ENCODE measurements around the gene SUSD5. TPM values are rescaled to one million over a fixed set of nuclear protein-coding genes. Genes with fewer than 3 reads are reported as not detected.

The SUSD5 gene
- total RNA-seq, 1 donor from 2014 or later, result 3.1 TPM

GRCh38 chr3:33173672-33174071, 44.9 kb downstream of the SUSD5 start:
- Histone ChIP-seq H3K9me3 (ENCODE audit: low read depth) (no peaks in the 10 kb centered on the region), H3K79me2 (ENCODE audit: low read depth) (no peaks in the 10 kb centered on the region), H4K20me1 (ENCODE audit: low read depth) (no peaks in the 10 kb centered on the region), H3K4me1 (no peaks in the 10 kb centered on the region), H3K36me3 (no peaks in the 10 kb centered on the region), H3K9ac (no peak overlapping the region), H2AFZ (replicated peaks) (no peak overlapping the region), H3F3A (ENCODE audit: low read depth) (no peaks in the 10 kb centered on the region), H3K4me2 (no peak overlapping the region), H3K4me3 (no peak overlapping the region), H3K27me3 (no peaks in the 10 kb centered on the region), H3K27ac (no peak overlapping the region)
- Mint-ChIP-seq H3K4me3 (no peak overlapping the region), H3K9me3 (peaks cover 5% of the 10 kb centered on the region), H3K4me1 (no peaks in the 10 kb centered on the region), H3K36me3 (no peaks in the 10 kb centered on the region), H3K27ac (no peak overlapping the region), H3K27me3 (ENCODE audit: insufficient read depth, low read depth) (no peaks in the 10 kb centered on the region)
- no peak for DNase-seq (ENCODE audit: low spot score)
- TF ChIP-seq EZH2phosphoT487 (IDR thresholded peaks at IDR 0.05) (no peak), EZH2 (IDR thresholded peaks at IDR 0.05) (no peak)

- Mint-ChIP-seq H3K27ac (no peak overlapping the region), H3K4me1 (peaks cover 2% of the 10 kb centered on the region), H3K36me3 (no peaks in the 10 kb centered on the region), H3K27me3 (ENCODE audit: insufficient read depth, low read depth) (no peaks in the 10 kb centered on the region), H3K4me3 (no peak overlapping the region), H3K9me3 (peaks cover 3% of the 10 kb centered on the region)
- no peak for DNase-seq (ENCODE audit: low spot score)
- H3K36me3 ChIP-seq, result no peaks in the 10 kb centered on the region
- H3K9me3 ChIP-seq (ENCODE audit: low read depth), result no peaks in the 10 kb centered on the region
- H4K20me1 ChIP-seq (ENCODE audit: low read depth), result no peaks in the 10 kb centered on the region
- H2AFZ ChIP-seq (replicated peaks), result no peak overlapping the region
- no peaks in the 10 kb centered on the region for H3K27me3 ChIP-seq
- H3K4me1 ChIP-seq, result no peaks in the 10 kb centered on the region
- H3K9ac ChIP-seq, result no peak overlapping the region
- no peak overlapping the region for H3K4me2 ChIP-seq
- H3K79me2 ChIP-seq (ENCODE audit: low read depth), result no peaks in the 10 kb centered on the region
- no peak overlapping the region for H3K4me3 ChIP-seq
- no peak for TF ChIP-seq CTCF (IDR thresholded peaks at IDR 0.05)
- no peak for TF ChIP-seq EZH2phosphoT487 (IDR thresholded peaks at IDR 0.05)
- no peaks in the 10 kb centered on the region for H3F3A ChIP-seq (ENCODE audit: low read depth)
- no peak overlapping the region for H3K27ac ChIP-seq
Measured at GRCh38 chr3:33173103-33173502, 45.5 kb downstream of the SUSD5 start.

GRCh38 chr3:33171580-33171979, 47.0 kb downstream of the SUSD5 start:
- Histone ChIP-seq H3K79me2 (ENCODE audit: low read depth) (no peaks in the 10 kb centered on the region), H3K9me3 (ENCODE audit: low read depth) (no peaks in the 10 kb centered on the region), H3K36me3 (no peaks in the 10 kb centered on the region), H4K20me1 (ENCODE audit: low read depth) (no peaks in the 10 kb centered on the region), H3K27me3 (no peaks in the 10 kb centered on the region), H3K4me1 (no peaks in the 10 kb centered on the region), H3K27ac (no peak overlapping the region), H3K4me3 (no peak overlapping the region), H3K4me2 (no peak overlapping the region), H2AFZ (replicated peaks) (no peak overlapping the region), H3K9ac (no peak overlapping the region), H3F3A (ENCODE audit: low read depth) (no peaks in the 10 kb centered on the region)
- Mint-ChIP-seq H3K27ac (no peak overlapping the region), H3K9me3 (no peaks in the 10 kb centered on the region), H3K36me3 (no peaks in the 10 kb centered on the region), H3K4me1 (peaks cover 10% of the 10 kb centered on the region), H3K27me3 (ENCODE audit: insufficient read depth, low read depth) (no peaks in the 10 kb centered on the region), H3K4me3 (no peak overlapping the region)
- no peak for TF ChIP-seq CTCF (IDR thresholded peaks at IDR 0.05)
- TF ChIP-seq EZH2phosphoT487 (IDR thresholded peaks at IDR 0.05), result no peak
- TF ChIP-seq EZH2 (IDR thresholded peaks at IDR 0.05), result no peak
- DNase-seq (ENCODE audit: low spot score), result no peak

GRCh38 chr3:33170531-33170930, 48.1 kb downstream of the SUSD5 start:
- Mint-ChIP-seq H3K27me3 (ENCODE audit: insufficient read depth, low read depth) (no peaks in the 10 kb centered on the region), H3K4me3 (no peak overlapping the region), H3K27ac (no peak overlapping the region), H3K36me3 (no peaks in the 10 kb centered on the region), H3K4me1 (peaks cover 10% of the 10 kb centered on the region), H3K9me3 (no peaks in the 10 kb centered on the region)
- Histone ChIP-seq H2AFZ (replicated peaks) (no peak overlapping the region), H3K4me1 (no peaks in the 10 kb centered on the region), H3K79me2 (ENCODE audit: low read depth) (no peaks in the 10 kb centered on the region), H3K4me3 (no peak overlapping the region), H4K20me1 (ENCODE audit: low read depth) (no peaks in the 10 kb centered on the region), H3K9me3 (ENCODE audit: low read depth) (no peaks in the 10 kb centered on the region), H3K27ac (no peak overlapping the region), H3K27me3 (no peaks in the 10 kb centered on the region), H3K36me3 (no peaks in the 10 kb centered on the region), H3F3A (ENCODE audit: low read depth) (no peaks in the 10 kb centered on the region), H3K9ac (no peak overlapping the region), H3K4me2 (no peak overlapping the region)
- TF ChIP-seq EZH2phosphoT487 (IDR thresholded peaks at IDR 0.05) (no peak), EZH2 (IDR thresholded peaks at IDR 0.05) (no peak), CTCF (IDR thresholded peaks at IDR 0.05) (no peak)
- no peak for DNase-seq (ENCODE audit: low spot score)

Data from neural progenitor cell (in vitro differentiated cells).